ENCODE data around the gene KIF22.
"Not testable (repeated sequence)": the region's sequence is repeated elsewhere in the genome, so short reads cannot be mapped to it uniquely, and the experiment has no call there.

The KIF22 gene

GRCh38 chr16:29790183-29790948 lies at the start of gene KIF22:
Gene KIF22 (plus strand): TSS chr16:29790751. CDS start chr16:29790760, 9 bp downstream.
- Histone ChIP-seq H3K4me1 (ENCODE audit: control insufficient read depth, insufficient read depth, low read length) (no peaks in the 10 kb centered on the region), H3K36me3 (ENCODE audit: control insufficient read depth, insufficient read depth, low read length) (no peaks in the 10 kb centered on the region), H3K4me3 (ENCODE audit: low read length) (peak within 1 kb of the TSS; percentile 86), H3K27ac (ENCODE audit: low read length) (no peak within 1 kb of the TSS), H3K27me3 (ENCODE audit: control insufficient read depth, insufficient read depth, low read length) (no peaks in the 10 kb centered on the region), H3K9me3 (ENCODE audit: control insufficient read depth, insufficient read depth, low read length) (no peaks in the 10 kb centered on the region)
- no CpG with 5 or more reads among the region's 67 CpGs for WGBS (ENCODE audit: insufficient coverage, insufficient read length)
- peak; percentile 96 for DNase-seq (ENCODE audit: low read depth, low spot score)

- no peak overlapping the region for H3K4me3 ChIP-seq (ENCODE audit: low read length)
- no peaks in the 10 kb centered on the region for H3K36me3 ChIP-seq (ENCODE audit: control insufficient read depth, insufficient read depth, low read length)
- no peaks in the 10 kb centered on the region; the same call in 1 of the 2 replicates for H3K4me1 ChIP-seq (ENCODE audit: control insufficient read depth, insufficient read depth, low read length)
- WGBS (ENCODE audit: insufficient coverage, insufficient read length) = no CpG with 5 or more reads among the region's 7 CpGs
- H3K27ac ChIP-seq (ENCODE audit: low read length) = no peak overlapping the region
- no peaks in the 10 kb centered on the region for H3K9me3 ChIP-seq (ENCODE audit: control insufficient read depth, insufficient read depth, low read length)
- no peaks in the 10 kb centered on the region for H3K27me3 ChIP-seq (ENCODE audit: control insufficient read depth, insufficient read depth, low read length)
- no peak for DNase-seq (ENCODE audit: low read depth, low spot score)
Measured at GRCh38 chr16:29742683-29743275, 47.8 kb upstream of the KIF22 start.

- no peaks in the 10 kb centered on the region for H3K9me3 ChIP-seq (ENCODE audit: control insufficient read depth, insufficient read depth, low read length)
- DNase-seq (ENCODE audit: low read depth, low spot score) = no peak
- no peaks in the 10 kb centered on the region for H3K4me1 ChIP-seq (ENCODE audit: control insufficient read depth, insufficient read depth, low read length)
- no peak overlapping the region for H3K27ac ChIP-seq (ENCODE audit: low read length)
- no peak overlapping the region for H3K4me3 ChIP-seq (ENCODE audit: low read length)
- no peaks in the 10 kb centered on the region for H3K36me3 ChIP-seq (ENCODE audit: control insufficient read depth, insufficient read depth, low read length)
- WGBS (ENCODE audit: insufficient coverage, insufficient read length) = no CpG with 5 or more reads among the region's 5 CpGs
- H3K27me3 ChIP-seq (ENCODE audit: control insufficient read depth, insufficient read depth, low read length) = no peaks in the 10 kb centered on the region
Measured at GRCh38 chr16:29743475-29743826, 47.1 kb upstream of the KIF22 start.

- Histone ChIP-seq H3K36me3 (ENCODE audit: control insufficient read depth, insufficient read depth, low read length) (no peaks in the 10 kb centered on the region), H3K9me3 (ENCODE audit: control insufficient read depth, insufficient read depth, low read length) (no peaks in the 10 kb centered on the region), H3K27ac (ENCODE audit: low read length) (no peak overlapping the region), H3K27me3 (ENCODE audit: control insufficient read depth, insufficient read depth, low read length) (no peaks in the 10 kb centered on the region), H3K4me3 (ENCODE audit: low read length) (no peak overlapping the region), H3K4me1 (ENCODE audit: control insufficient read depth, insufficient read depth, low read length) (no peaks in the 10 kb centered on the region)
- no CpG with 5 or more reads among the region's 21 CpGs for WGBS (ENCODE audit: insufficient coverage, insufficient read length)
- DNase-seq (ENCODE audit: low read depth, low spot score) = no peak
Measured at GRCh38 chr16:29743827-29744531, 46.6 kb upstream of the KIF22 start.

- no peaks in the 10 kb centered on the region for H3K4me1 ChIP-seq (ENCODE audit: control insufficient read depth, insufficient read depth, low read length)
- no peak overlapping the region for H3K27ac ChIP-seq (ENCODE audit: low read length)
- DNase-seq (ENCODE audit: low read depth, low spot score) = no peak
- H3K27me3 ChIP-seq (ENCODE audit: control insufficient read depth, insufficient read depth, low read length) = no peaks in the 10 kb centered on the region
- no CpG with 5 or more reads among the region's 20 CpGs for WGBS (ENCODE audit: insufficient coverage, insufficient read length)
- no peaks in the 10 kb centered on the region for H3K36me3 ChIP-seq (ENCODE audit: control insufficient read depth, insufficient read depth, low read length)
- H3K9me3 ChIP-seq (ENCODE audit: control insufficient read depth, insufficient read depth, low read length) = no peaks in the 10 kb centered on the region
- no peak overlapping the region for H3K4me3 ChIP-seq (ENCODE audit: low read length)
Measured at GRCh38 chr16:29744541-29745101, 45.9 kb upstream of the KIF22 start.

- no peak overlapping the region for H3K4me3 ChIP-seq (ENCODE audit: low read length)
- no peak for DNase-seq (ENCODE audit: low read depth, low spot score)
- no peaks in the 10 kb centered on the region for H3K36me3 ChIP-seq (ENCODE audit: control insufficient read depth, insufficient read depth, low read length)
- no peak overlapping the region for H3K27ac ChIP-seq (ENCODE audit: low read length)
- no peaks in the 10 kb centered on the region for H3K9me3 ChIP-seq (ENCODE audit: control insufficient read depth, insufficient read depth, low read length)
- WGBS (ENCODE audit: insufficient coverage, insufficient read length) = no CpG with 5 or more reads among the region's 16 CpGs
- no peaks in the 10 kb centered on the region for H3K4me1 ChIP-seq (ENCODE audit: control insufficient read depth, insufficient read depth, low read length)
- H3K27me3 ChIP-seq (ENCODE audit: control insufficient read depth, insufficient read depth, low read length) = no peaks in the 10 kb centered on the region
Measured at GRCh38 chr16:29745121-29745852, 45.3 kb upstream of the KIF22 start.

- DNase-seq (ENCODE audit: low read depth, low spot score) = no peak
- Histone ChIP-seq H3K27me3 (ENCODE audit: control insufficient read depth, insufficient read depth, low read length) (no peaks in the 10 kb centered on the region), H3K36me3 (ENCODE audit: control insufficient read depth, insufficient read depth, low read length) (no peaks in the 10 kb centered on the region), H3K4me3 (ENCODE audit: low read length) (no peak within 1 kb of the TSS), H3K9me3 (ENCODE audit: control insufficient read depth, insufficient read depth, low read length) (no peaks in the 10 kb centered on the region), H3K27ac (ENCODE audit: low read length) (no peak within 1 kb of the TSS), H3K4me1 (ENCODE audit: control insufficient read depth, insufficient read depth, low read length) (no peaks in the 10 kb centered on the region)
- no CpG with 5 or more reads among the region's 12 CpGs for WGBS (ENCODE audit: insufficient coverage, insufficient read length)
Measured at GRCh38 chr16:29745853-29746345, 44.7 kb upstream of the KIF22 start, which contains the start of gene C16orf54. Gene C16orf54 (minus strand): TSS chr16:29745990. CDS start chr16:29744951, 1,039 bp downstream.

- not testable (repeated sequence) for H3K27me3 ChIP-seq (ENCODE audit: control insufficient read depth, insufficient read depth, low read length); H3K4me3 ChIP-seq (ENCODE audit: low read length); H3K36me3 ChIP-seq (ENCODE audit: control insufficient read depth, insufficient read depth, low read length); DNase-seq (ENCODE audit: low read depth, low spot score); H3K4me1 ChIP-seq (ENCODE audit: control insufficient read depth, insufficient read depth, low read length); H3K9me3 ChIP-seq (ENCODE audit: control insufficient read depth, insufficient read depth, low read length); H3K27ac ChIP-seq (ENCODE audit: low read length)
- WGBS (ENCODE audit: insufficient coverage, insufficient read length) = no CpG with 5 or more reads among the region's 4 CpGs
Measured at GRCh38 chr16:29746518-29746917, 44.0 kb upstream of the KIF22 start.

- Histone ChIP-seq H3K27ac (ENCODE audit: low read length) (no peak overlapping the region), H3K9me3 (ENCODE audit: control insufficient read depth, insufficient read depth, low read length) (no peaks in the 10 kb centered on the region), H3K4me3 (ENCODE audit: low read length) (no peak overlapping the region), H3K27me3 (ENCODE audit: control insufficient read depth, insufficient read depth, low read length) (no peaks in the 10 kb centered on the region), H3K4me1 (ENCODE audit: control insufficient read depth, insufficient read depth, low read length) (no peaks in the 10 kb centered on the region), H3K36me3 (ENCODE audit: control insufficient read depth, insufficient read depth, low read length) (no peaks in the 10 kb centered on the region)
- no CpG with 5 or more reads among the region's 30 CpGs for WGBS (ENCODE audit: insufficient coverage, insufficient read length)
- DNase-seq (ENCODE audit: low read depth, low spot score) = no peak
Measured at GRCh38 chr16:29747947-29748759, 42.4 kb upstream of the KIF22 start.

Measured in iPS DF 6.9 (cell line).